Measurements from ENCODE around the gene PRKCE.

PRKCE gene

GRCh38 chr2:45830322-45830721 is 178.8 kb downstream of the PRKCE start:
- no peak for DNase-seq

DNA sequence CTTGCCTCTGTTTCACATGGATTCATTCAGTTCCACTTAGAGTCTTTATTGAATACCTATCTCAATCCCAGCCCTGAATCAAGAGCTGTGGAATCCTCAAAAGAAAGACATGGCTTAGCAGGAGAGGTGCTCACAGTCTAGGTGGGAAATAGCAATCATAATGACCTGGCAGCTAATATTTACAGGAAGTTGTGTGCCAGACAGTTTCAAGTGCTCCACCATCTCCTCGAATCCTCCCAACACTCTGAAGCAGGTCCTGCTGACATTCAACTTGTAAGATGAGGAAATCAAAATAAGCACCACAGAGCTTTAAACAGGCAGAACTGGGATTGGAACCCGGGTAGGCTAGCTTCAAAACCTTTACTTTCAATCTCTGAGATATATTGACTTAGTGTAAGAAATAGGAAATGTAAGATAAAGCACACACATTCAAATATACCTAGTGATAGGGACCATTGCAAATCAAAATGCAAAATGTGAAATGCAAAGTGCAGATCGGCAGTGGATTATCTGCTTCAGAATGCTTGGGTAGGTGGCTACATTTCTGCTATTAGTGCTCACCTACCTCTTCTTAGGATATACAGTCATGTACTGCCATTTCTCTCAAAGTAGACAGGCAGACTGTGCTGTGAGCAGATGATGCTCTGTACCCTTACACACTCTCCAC is 182.0 kb downstream of the PRKCE start:
- DNase-seq = no peak

GRCh38 chr2:45833968-45834344 is 182.5 kb downstream of the PRKCE start:
- no peak for DNase-seq

DNA sequence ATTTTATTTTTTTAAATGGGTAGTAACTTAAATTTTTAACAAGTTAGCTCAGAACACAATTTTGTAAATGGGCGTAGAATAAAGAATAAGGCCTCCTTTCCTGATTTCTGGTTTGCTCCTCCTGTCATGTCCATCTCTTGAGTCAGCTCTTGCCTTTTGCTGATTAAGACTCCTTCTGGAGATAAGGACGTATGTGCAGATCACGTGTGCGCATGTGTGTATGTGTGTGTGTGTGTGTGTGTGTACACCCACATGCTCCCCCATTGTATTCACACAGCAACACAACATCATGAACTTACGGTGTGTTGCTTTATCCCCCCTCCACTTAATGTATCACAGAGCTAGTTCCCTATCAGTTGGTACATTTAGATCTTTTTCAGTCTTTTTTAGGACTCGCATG is 182.9 kb downstream of the PRKCE start:
- no peak for DNase-seq

DNA sequence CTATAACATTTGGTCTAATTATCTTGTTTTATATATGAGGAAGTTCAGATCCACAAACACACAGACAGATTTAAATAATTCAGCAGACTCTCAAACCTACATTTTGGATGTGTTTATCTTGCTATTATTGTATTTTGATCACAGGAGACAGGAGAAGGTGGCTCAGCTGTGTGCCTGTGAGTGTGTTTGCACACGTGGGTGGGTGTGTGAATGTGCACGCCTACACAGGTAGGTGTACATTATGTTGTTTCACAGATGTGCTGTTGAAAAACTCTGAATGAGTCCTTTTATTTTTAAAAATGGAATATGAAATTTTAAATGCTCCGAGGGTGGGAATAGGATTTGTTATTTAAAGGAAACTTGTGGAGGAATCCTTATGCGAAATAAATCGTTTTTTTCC is 183.4 kb downstream of the PRKCE start:
- peak in 2 of 58 donors; percentile 24 to 42 for DNase-seq

DNA sequence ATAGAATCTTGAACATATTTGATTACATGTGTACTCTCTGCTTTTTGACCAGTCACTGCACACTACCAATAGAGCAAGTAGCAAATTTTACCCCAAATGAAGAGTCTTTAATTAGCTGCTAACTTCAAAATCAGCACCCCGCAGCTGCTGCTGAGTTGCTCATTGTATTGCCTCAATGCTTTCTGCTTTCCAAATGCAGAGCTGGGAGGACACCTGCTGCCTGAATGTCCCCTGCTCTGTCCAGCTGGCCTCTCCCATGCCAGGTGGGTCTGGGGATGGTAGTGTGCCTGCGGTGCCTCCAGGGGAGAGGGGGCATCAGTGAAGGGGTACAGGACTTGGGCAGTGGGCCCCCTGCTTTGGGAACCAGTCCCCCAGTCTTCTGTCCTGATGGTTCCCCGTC is 184.8 kb downstream of the PRKCE start:
- DNase-seq = peak in 1 of 58 donors; percentile 9

GRCh38 chr2:45836740-45837139 is 185.3 kb downstream of the PRKCE start:
- no peak for DNase-seq

GRCh38 chr2:45837812-45838341 is 186.4 kb downstream of the PRKCE start:
- DNase-seq = no peak

DNA sequence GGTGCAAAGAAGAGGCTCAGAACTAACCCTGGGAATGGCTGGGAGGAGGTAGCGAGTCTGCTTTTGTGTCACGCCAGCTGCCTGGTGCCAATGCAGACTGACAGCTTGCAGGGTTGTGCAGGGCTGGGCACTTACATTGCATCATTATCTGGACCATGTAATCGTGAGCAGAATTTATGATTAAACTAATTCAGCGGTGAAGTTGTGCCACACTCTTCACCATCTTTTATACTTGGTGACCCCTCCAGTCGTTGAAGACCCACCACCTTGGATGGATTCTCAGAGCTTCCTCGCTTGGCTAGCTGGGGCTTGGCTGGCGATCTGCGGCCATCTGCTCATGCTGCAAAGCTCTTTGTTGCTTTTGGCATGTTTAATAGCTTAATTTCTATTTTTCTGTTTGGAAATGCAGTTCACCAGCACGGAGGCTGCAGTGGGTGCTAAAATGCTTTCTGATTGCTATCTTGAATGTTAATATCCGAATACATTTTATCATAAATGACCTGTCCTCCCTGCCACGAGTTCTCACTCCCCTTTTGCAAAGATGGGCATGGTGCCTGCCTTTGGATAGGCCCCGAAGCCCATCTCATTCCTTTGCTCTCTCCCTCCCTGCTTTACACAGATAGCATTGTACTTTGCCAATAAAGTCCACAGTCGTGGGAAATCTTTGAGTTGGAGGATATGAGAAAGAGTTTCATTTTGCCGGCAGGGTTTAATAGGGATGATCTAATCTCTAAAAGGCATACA is 188.2 kb downstream of the PRKCE start:
- peak in 28 of 58 donors; percentile 15 to 71 (median 40) for DNase-seq

DNA sequence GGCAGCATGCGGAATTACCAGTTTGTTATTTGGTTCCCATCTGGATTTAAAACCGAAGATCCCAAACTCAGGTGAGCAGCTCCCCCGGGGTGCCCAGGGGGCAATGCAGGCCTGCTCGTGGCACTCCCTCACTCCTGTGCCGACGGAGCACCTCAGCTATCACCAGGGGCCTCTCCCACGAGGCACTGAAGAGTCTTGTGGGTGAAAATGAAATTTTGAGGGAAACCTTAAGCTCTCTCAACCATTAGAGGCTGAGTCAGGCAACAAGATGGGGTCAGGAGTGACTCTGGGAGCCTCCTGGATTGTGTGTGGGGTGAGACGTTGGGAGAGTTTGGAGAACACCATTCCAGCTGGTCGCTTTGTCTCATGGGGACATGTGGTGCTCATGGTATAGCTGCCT is 189.0 kb downstream of the PRKCE start:
- no peak for DNase-seq

GRCh38 chr2:45841752-45842407 is 190.4 kb downstream of the PRKCE start:
- peak in 2 of 58 donors; percentile 32 to 37 for DNase-seq

DNA sequence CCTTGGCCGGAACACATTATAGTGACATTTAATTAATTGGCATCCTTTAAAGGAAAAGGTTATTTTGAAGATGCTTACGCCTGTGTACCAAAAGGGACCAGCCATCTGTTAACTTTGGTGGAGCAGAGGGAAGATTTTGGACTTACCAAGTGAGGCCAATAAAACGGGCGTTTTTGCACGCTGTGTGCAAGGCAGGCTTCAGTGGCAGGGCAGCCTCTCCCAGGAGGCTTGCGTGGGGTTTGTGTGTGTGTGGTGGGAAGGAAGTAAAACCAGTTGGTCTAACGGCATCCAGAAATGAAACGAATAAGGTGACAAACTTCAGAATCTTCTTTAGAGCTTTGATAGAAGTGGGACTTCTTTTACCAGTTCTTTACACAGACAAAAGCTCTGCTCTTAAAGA is 191.7 kb downstream of the PRKCE start:
- no peak for DNase-seq

- DNase-seq = no peak
Measured at GRCh38 chr2:45844796-45845457, 193.5 kb downstream of the PRKCE start.

DNA sequence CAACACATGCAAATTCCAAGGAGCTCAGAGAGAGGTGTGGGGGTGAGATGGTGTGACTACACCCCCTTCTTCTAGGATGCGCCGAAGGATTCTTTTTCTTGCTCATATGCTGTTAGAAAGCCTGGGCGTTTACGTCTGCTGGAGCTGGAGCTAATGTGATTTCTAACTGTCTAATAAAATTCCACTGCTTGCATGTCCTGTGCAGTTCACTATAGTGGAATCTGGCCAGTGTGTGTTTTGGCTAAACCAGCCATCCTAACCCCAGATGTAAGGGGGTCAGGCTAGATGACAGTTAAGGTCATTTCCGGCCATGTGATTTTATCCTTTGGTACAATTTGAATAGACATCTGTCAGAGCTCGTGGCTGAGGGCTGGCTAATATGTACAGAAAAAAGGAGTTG is 194.1 kb downstream of the PRKCE start:
- DNase-seq = peak in 2 of 58 donors; percentile 17 to 35

DNA sequence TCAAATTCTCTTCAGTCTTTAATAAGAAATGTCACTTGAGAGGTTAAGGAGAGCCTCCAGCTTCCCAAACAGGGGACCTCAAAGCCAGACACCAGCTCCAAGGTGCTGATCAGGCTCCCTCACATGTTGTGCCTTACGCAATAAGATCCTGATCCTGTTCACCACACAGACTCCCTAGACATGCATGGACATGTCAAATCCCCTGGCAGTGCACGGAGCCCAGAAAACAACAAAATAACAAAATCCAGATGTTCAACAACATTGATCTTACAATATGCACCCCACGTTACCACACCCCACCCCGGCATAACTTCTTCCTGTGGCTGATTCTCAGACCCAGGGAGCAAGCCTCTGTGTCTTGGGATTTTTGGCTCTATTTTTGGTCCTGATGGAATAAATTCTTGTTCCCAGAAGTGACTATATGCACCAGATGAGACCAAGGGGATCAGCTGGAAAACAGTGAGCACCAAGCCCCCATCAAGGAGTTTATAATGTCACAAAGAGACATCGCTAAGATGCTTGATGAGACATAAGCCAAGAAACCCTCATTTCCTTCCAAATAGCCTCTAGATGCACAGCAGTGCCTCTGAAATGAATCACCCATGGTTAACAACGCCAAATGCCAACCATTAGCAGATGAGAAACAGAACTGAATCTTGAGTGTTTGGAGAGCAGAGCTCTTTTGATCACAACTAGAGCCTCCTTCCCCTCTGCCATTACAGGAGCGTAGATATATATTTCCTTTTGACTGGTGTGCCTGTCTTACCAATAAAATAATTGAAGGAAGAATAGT is 198.2 kb downstream of the PRKCE start:
- DNase-seq = no peak

DNA sequence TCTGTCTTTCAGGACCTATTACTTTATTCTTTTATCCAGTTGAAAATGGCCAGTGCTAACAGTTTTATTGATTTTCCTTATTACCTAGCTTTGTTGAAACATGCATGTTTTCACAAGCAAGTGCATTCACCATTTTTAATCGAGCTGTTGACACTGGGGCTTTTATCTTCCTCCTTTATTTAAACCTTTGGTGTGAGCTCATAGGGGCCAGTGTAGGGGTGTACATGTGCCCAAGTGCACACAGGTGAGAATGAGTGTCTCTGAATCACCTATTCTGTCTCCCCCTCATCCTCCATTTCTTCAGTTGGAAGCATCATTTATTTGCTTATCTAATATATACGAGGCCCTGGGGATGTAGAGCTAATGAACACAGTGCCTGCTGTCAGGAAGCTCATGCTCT is 199.1 kb downstream of the PRKCE start:
- no peak for DNase-seq

DNA sequence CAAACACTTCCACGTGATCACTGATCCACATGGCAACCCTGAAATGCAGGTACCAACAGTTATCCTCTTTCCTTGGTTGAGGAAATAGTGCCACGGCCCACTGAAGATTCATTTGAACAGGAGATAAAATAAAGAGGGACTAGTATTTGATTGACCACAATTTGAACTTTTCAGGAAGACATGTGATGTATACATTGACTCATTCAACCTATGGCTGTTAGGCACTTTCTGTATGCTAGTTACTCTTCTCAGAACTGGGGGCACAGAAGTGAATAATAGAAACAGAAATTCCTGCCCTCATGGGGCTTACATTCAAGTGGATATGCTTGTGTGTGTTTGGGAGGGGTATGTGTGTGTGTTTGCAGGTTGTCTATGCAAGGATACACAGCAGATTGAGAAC is 199.6 kb downstream of the PRKCE start:
- no peak for DNase-seq

GRCh38 chr2:45851576-45852304 is 200.3 kb downstream of the PRKCE start:
- no peak for DNase-seq

DNA sequence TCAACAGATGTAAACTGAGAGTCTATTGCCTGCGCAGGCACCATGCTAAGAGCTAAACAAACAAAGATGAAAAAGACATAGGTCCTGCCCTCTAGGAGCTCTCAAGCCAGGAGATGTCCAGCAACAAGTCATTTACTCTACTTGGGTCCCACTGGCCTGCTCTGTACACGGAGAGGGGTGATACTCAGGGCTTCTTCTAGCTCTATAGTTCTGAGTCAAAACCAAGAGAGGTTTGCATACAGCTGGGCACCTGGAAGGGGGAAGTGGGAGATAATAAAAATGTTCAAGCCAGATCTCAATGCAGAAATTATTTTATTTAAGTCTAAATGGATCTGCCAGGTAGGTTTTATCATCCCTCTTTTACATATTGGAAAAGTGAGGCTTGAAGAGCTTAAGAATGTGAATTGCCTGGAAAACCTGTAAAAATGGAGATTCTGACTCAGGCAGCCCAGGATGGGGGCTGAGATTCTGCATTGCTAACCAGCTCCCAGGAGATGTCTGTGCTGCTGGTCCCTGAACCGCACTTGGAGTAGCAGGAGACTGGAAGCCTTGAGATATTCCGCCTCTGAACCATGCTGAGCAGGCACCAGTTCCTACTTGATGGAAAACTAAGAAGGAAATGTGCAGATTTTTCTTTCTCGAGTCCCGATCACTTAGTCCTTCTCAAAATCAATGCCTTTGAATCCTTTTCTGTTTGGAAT is 201.1 kb downstream of the PRKCE start:
- no peak for DNase-seq

GRCh38 chr2:45855374-45855773 is 203.9 kb downstream of the PRKCE start:
- DNase-seq = no peak

All from anterior cingulate cortex (tissue), 58 donors.